LNCaP clone FGC (cell line): ENCODE measurements around the gene CTSD.

Source experiments
- DNase-seq: peaks from one replicate; pipeline ENCODE4 v3.0.0-alpha.2; 2011; ENCODE audit warnings: low read depth
- H3K4me3 ChIP-seq: 2 replicates; pipeline ENCODE4 v1.5.1; 2011; ENCODE audit warnings: mild to moderate bottlenecking, low read depth, low read length, control low read depth
- CTCF ChIP-seq: IDR thresholded peaks from 2 replicates; pipeline ENCODE4 v1.5.1; 2012; ENCODE audit warnings: mild to moderate bottlenecking; ENCODE audit not compliant: control insufficient read depth, insufficient read depth; ENCODE audit errors: extremely low read depth

The CTSD gene

GRCh38 chr11:1733716-1734640 lies 29.7 kb downstream of the CTSD start:
- H3K4me3 ChIP-seq: no peak overlapping the region
- no peak for TF ChIP-seq CTCF
- DNase-seq: no peak

- DNase-seq: no peak
- no peak for TF ChIP-seq CTCF
- no peak overlapping the region for H3K4me3 ChIP-seq
Measured at GRCh38 chr11:1733009-1733715, 30.6 kb downstream of the CTSD start.

DNA sequence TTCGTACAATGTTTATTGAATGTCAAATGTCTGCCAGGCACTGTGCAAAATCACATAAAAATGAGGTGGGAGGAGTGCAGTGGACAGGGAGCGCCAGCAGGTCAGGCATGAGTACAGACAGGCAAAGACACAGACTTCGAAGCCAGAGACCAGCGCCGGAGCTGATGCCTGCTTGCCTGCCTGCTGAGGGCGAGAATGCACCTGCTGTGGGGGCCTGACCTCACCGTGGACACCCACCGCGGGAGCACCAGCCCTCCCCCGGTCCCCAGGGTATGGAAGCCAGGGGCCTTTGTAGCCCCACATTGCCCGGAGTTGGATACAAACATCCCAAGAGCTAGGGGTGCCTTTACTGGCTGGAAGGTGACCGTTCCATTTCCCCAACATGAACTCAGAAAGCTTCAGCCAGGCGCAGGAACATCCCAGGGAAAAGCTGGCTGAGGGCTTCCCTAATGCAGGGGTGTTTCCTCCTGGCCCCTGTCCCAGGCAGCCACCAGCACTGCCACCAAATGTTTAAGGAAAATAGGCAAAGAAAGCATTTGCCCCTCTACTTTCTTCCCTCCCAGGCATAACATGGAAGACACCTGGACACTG lies 31.2 kb downstream of the CTSD start:
- no peak for DNase-seq
- no peak overlapping the region for H3K4me3 ChIP-seq
- TF ChIP-seq CTCF: no peak

DNA sequence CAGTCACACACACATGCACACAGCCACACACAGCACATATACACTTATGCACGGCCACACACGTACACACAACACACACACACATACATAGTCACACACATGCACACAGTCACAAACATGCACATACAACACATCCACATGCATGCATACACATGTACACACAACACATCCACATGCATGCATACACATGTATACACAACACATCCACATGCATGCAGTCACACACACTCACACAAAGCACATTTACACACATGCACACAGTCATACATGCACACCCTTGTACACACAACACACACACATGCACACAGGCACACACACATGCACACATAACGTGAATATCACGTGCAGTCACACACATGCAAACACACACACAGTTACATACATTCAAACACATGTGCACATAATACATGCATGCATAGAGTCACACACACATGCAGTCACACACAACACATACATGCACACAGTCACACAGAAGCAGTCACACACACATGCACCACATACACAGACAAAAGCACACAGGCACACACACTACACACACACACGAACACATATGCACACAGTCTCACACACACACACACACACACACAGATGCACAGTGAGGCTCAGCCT lies 32.2 kb downstream of the CTSD start:
- DNase-seq: no peak
- no peak overlapping the region for H3K4me3 ChIP-seq
- TF ChIP-seq CTCF: no peak

DNA sequence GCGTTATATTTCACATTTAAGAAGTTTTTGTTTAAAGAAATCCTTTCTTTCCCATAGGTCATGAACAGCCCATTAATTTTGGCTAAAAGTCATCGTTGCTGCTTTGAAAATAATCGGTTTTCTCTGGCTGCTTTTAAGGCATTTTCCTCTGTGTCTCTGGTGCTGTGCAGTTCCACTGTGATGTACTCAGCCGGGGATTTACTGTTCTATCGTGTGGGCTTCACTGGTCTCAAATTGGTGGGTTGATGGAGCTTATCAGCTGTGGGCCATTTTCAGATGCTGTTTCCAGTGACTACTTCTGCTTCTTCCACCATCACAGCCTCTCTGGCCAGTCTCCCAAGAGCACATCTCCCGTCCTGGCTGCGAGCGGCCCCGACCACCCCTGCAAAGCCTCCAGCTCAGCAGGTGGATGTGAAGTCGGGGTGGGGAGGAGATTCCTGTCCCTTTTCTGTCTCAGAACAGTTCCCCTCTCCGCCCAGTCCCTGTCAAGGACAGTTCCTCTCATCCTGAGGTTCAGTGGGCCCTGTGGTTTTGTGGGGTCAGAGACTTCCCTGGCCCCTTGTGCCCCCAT lies 33.6 kb downstream of the CTSD start:
- no peak for TF ChIP-seq CTCF
- H3K4me3 ChIP-seq: no peak overlapping the region
- no peak for DNase-seq

- no peak for DNase-seq
- H3K4me3 ChIP-seq: no peak overlapping the region
Measured at GRCh38 chr11:1729692-1730011, 34.1 kb downstream of the CTSD start.

More at GRCh38 chr11:1729692-1730011, 34.1 kb downstream of the CTSD start:
- no peak for TF ChIP-seq CTCF
